ENCODE results near the gene FAR2. TPM values are rescaled to one million over a fixed set of nuclear protein-coding genes. Genes with fewer than 3 reads are reported as not detected.
"Not testable (repeated sequence)": the region's sequence is repeated elsewhere in the genome, so short reads cannot be mapped to it uniquely, and the experiment has no call there.

FAR2 gene
- total RNA-seq, 5 donors from 2014 or later (not counting 1 experiment from before 2014, with no cell fraction given), result 2.2 to 6.8 (median 4.9) TPM

GRCh38 chr12:29255042-29255441 lies 106.0 kb downstream of the FAR2 start:
- Histone ChIP-seq H3K27me3 (replicated peaks in 1 of 2; ENCODE audit: control insufficient read depth in 2 of 2, extremely low read depth in 1 of 2, insufficient read depth in 2 of 2, low read length in 1 of 2) (no peaks in the 10 kb centered on the region), H3K4me3 (ENCODE audit: control insufficient read depth in 1 of 2, extremely low read depth in 1 of 2, low read length in 1 of 2) (no peak overlapping the region), H3K9me3 (no peaks in the 10 kb centered on the region), H3K27ac (ENCODE audit: low read length) (no peak overlapping the region), H3K4me1 (ENCODE audit: control insufficient read depth in 1 of 2, extremely low read depth in 1 of 2, insufficient read depth in 2 of 2, low read length in 2 of 2) (no peaks in the 10 kb centered on the region), H3K36me3 (ENCODE audit: control insufficient read depth in 2 of 2, extremely low read depth in 1 of 2, insufficient read depth in 1 of 2, low read length in 1 of 2) (no peaks in the 10 kb centered on the region)
- CTCF ChIA-PET, result no interaction called here
- POLR2A ChIA-PET, result no interaction called here
- Mint-ChIP-seq H3K4me1 (no peaks in the 10 kb centered on the region), H3K4me3 (no peak overlapping the region), H3K9me3 (no peaks in the 10 kb centered on the region), H3K36me3 (peaks cover 13% of the 10 kb centered on the region), H3K27me3 (no peaks in the 10 kb centered on the region), H3K27ac (no peak overlapping the region)
- DNase-seq (no peak), ATAC-seq (replicated peaks in 1 of 4) (no peak)

GRCh38 chr12:29256598-29256997 lies 107.5 kb downstream of the FAR2 start:
- H3K4me3 ChIP-seq (ENCODE audit: control insufficient read depth in 1 of 2, extremely low read depth in 1 of 2, low read length in 1 of 2), result no peak overlapping the region
- no peaks in the 10 kb centered on the region for H3K4me1 ChIP-seq (ENCODE audit: control insufficient read depth in 1 of 2, extremely low read depth in 1 of 2, insufficient read depth in 2 of 2, low read length in 2 of 2)
- Mint-ChIP-seq H3K27ac (no peak overlapping the region), H3K27me3 (no peaks in the 10 kb centered on the region), H3K4me1 (no peaks in the 10 kb centered on the region), H3K9me3 (peaks cover 12% of the 10 kb centered on the region in 3 donors), H3K36me3 (peaks cover 24% of the 10 kb centered on the region), H3K4me3 (no peak overlapping the region)
- no peaks in the 10 kb centered on the region for H3K9me3 ChIP-seq
- POLR2A ChIA-PET, result no interaction called here
- H3K27ac ChIP-seq (ENCODE audit: low read length), result no peak overlapping the region
- H3K27me3 ChIP-seq (replicated peaks in 1 of 2; ENCODE audit: control insufficient read depth in 2 of 2, extremely low read depth in 1 of 2, insufficient read depth in 2 of 2, low read length in 1 of 2), result no peaks in the 10 kb centered on the region
- CTCF ChIA-PET, result no interaction called here
- ATAC-seq (replicated peaks in 1 of 4), result no peak
- WGBS (ENCODE audit: insufficient coverage), result 95% methylated on average over 15 of the region's 21 CpGs
- no peaks in the 10 kb centered on the region for H3K36me3 ChIP-seq (ENCODE audit: control insufficient read depth in 2 of 2, extremely low read depth in 1 of 2, insufficient read depth in 1 of 2, low read length in 1 of 2)
- DNase-seq, result no peak

GRCh38 chr12:29257687-29258086 lies 108.6 kb downstream of the FAR2 start:
- H3K4me1 ChIP-seq (ENCODE audit: control insufficient read depth in 1 of 2, extremely low read depth in 1 of 2, insufficient read depth in 2 of 2, low read length in 2 of 2); H3K27ac Mint-ChIP-seq; H3K27me3 ChIP-seq (replicated peaks in 1 of 2; ENCODE audit: control insufficient read depth in 2 of 2, extremely low read depth in 1 of 2, insufficient read depth in 2 of 2, low read length in 1 of 2); ATAC-seq (replicated peaks in 1 of 4); H3K27me3 Mint-ChIP-seq; H3K4me3 ChIP-seq (ENCODE audit: control insufficient read depth in 1 of 2, extremely low read depth in 1 of 2, low read length in 1 of 2); CTCF ChIA-PET; H3K4me3 Mint-ChIP-seq; H3K4me1 Mint-ChIP-seq; H3K27ac ChIP-seq (ENCODE audit: low read length); H3K9me3 ChIP-seq; H3K36me3 ChIP-seq (ENCODE audit: control insufficient read depth in 2 of 2, extremely low read depth in 1 of 2, insufficient read depth in 1 of 2, low read length in 1 of 2); DNase-seq; POLR2A ChIA-PET: not testable (repeated sequence)
- H3K9me3 Mint-ChIP-seq, result peaks cover 17 to 19% (median 17%) of the 10 kb centered on the region in 3 donors
- peaks cover 27% of the 10 kb centered on the region for H3K36me3 Mint-ChIP-seq
- 84% methylated on average over 8 of the region's 12 CpGs for WGBS (ENCODE audit: insufficient coverage)

- Histone ChIP-seq H3K4me1 (ENCODE audit: control insufficient read depth in 1 of 2, extremely low read depth in 1 of 2, insufficient read depth in 2 of 2, low read length in 2 of 2) (no peaks in the 10 kb centered on the region), H3K27ac (ENCODE audit: low read length) (no peak overlapping the region), H3K36me3 (ENCODE audit: control insufficient read depth in 2 of 2, extremely low read depth in 1 of 2, insufficient read depth in 1 of 2, low read length in 1 of 2) (no peaks in the 10 kb centered on the region), H3K9me3 (no peaks in the 10 kb centered on the region), H3K4me3 (ENCODE audit: control insufficient read depth in 1 of 2, extremely low read depth in 1 of 2, low read length in 1 of 2) (no peak overlapping the region), H3K27me3 (replicated peaks in 1 of 2; ENCODE audit: control insufficient read depth in 2 of 2, extremely low read depth in 1 of 2, insufficient read depth in 2 of 2, low read length in 1 of 2) (no peaks in the 10 kb centered on the region)
- no peak for ATAC-seq (replicated peaks in 1 of 4)
- Mint-ChIP-seq H3K9me3 (peaks cover 23 to 36% (median 27%) of the 10 kb centered on the region in 3 donors), H3K4me1 (no peaks in the 10 kb centered on the region), H3K4me3 (no peak overlapping the region), H3K36me3 (peaks cover 22% of the 10 kb centered on the region), H3K27ac (no peak overlapping the region), H3K27me3 (no peaks in the 10 kb centered on the region)
- DNase-seq, result no peak
- ChIA-PET POLR2A (no interaction called here), CTCF (interaction anchor here in 1 of 2 donors (0.7 kb wide), 1 partner anchor 836 kb away, joined by 3 read pairs; no protein-coding TSS in a partner anchor)
Observed at GRCh38 chr12:29264424-29264823, 115.3 kb downstream of the FAR2 start.

- CTCF ChIA-PET, result no interaction called here
- POLR2A ChIA-PET, result no interaction called here
- Histone ChIP-seq H3K36me3 (ENCODE audit: control insufficient read depth in 2 of 2, extremely low read depth in 1 of 2, insufficient read depth in 1 of 2, low read length in 1 of 2) (no peaks in the 10 kb centered on the region), H3K27ac (ENCODE audit: low read length) (no peak overlapping the region), H3K27me3 (replicated peaks in 1 of 2; ENCODE audit: control insufficient read depth in 2 of 2, extremely low read depth in 1 of 2, insufficient read depth in 2 of 2, low read length in 1 of 2) (no peaks in the 10 kb centered on the region), H3K4me1 (ENCODE audit: control insufficient read depth in 1 of 2, extremely low read depth in 1 of 2, insufficient read depth in 2 of 2, low read length in 2 of 2) (no peaks in the 10 kb centered on the region), H3K9me3 (no peaks in the 10 kb centered on the region), H3K4me3 (ENCODE audit: control insufficient read depth in 1 of 2, extremely low read depth in 1 of 2, low read length in 1 of 2) (no peak overlapping the region)
- 93% methylated on average over 4 of the region's 5 CpGs for WGBS (ENCODE audit: insufficient coverage)
- Mint-ChIP-seq H3K36me3 (peaks cover 17% of the 10 kb centered on the region), H3K9me3 (peaks cover 0 to 3% (median 2%) of the 10 kb centered on the region in 3 donors), H3K27ac (no peak overlapping the region), H3K4me3 (no peak overlapping the region), H3K27me3 (no peaks in the 10 kb centered on the region), H3K4me1 (no peaks in the 10 kb centered on the region)
- no peak for ATAC-seq (replicated peaks in 1 of 4)
- no peak for DNase-seq
Observed at GRCh38 chr12:29269706-29270408, 120.8 kb downstream of the FAR2 start.

GRCh38 chr12:29270446-29270845 lies 121.4 kb downstream of the FAR2 start:
- DNase-seq, result no peak
- no peak for ATAC-seq (replicated peaks in 1 of 4)
- H3K9me3 Mint-ChIP-seq, result peaks cover 0 to 2% (median 2%) of the 10 kb centered on the region in 3 donors
- no peak overlapping the region for H3K4me3 Mint-ChIP-seq
- Histone ChIP-seq H3K4me1 (ENCODE audit: control insufficient read depth in 1 of 2, extremely low read depth in 1 of 2, insufficient read depth in 2 of 2, low read length in 2 of 2) (no peaks in the 10 kb centered on the region), H3K27ac (ENCODE audit: low read length) (no peak overlapping the region), H3K9me3 (no peaks in the 10 kb centered on the region), H3K36me3 (ENCODE audit: control insufficient read depth in 2 of 2, extremely low read depth in 1 of 2, insufficient read depth in 1 of 2, low read length in 1 of 2) (no peaks in the 10 kb centered on the region), H3K4me3 (ENCODE audit: control insufficient read depth in 1 of 2, extremely low read depth in 1 of 2, low read length in 1 of 2) (no peak overlapping the region), H3K27me3 (replicated peaks in 1 of 2; ENCODE audit: control insufficient read depth in 2 of 2, extremely low read depth in 1 of 2, insufficient read depth in 2 of 2, low read length in 1 of 2) (no peaks in the 10 kb centered on the region)
- H3K36me3 Mint-ChIP-seq, result peaks cover 19% of the 10 kb centered on the region
- 98% methylated on average over 4 of the region's 5 CpGs for WGBS (ENCODE audit: insufficient coverage)
- H3K27ac Mint-ChIP-seq, result no peak overlapping the region
- POLR2A ChIA-PET, result no interaction called here
- CTCF ChIA-PET, result no interaction called here
- no peaks in the 10 kb centered on the region for H3K27me3 Mint-ChIP-seq
- no peaks in the 10 kb centered on the region for H3K4me1 Mint-ChIP-seq

Measured in T-cell (primary cell).